Activated CD4-positive, alpha-beta T cell treated with anti-CD3 and anti-CD28 coated beads, Interleukin-2, Interleukin-6, amounts not matched to agents 100 ng/mL and 50 ng/mL, durations not matched to agents 16 hours and 8 hours (primary cell): ENCODE data around the gene OR2Y1.
A peak's percentile ranks its signal among the peaks of the same experiment; 100 is the strongest.
"Not testable (repeated sequence)": the region's sequence is repeated elsewhere in the genome, so short reads cannot be mapped to it uniquely, and the experiment has no call there.

ENCODE experiments used
- DNase-seq: peaks from one replicate; pipeline ENCODE4 v3.0.0-alpha.2; 2020

OR2Y1 gene

GRCh38 chr5:180739958-180740357 is at the start of gene OR2Y1:
Gene OR2Y1 (minus strand): TSS chr5:180740058. CDS start chr5:180740058, 0 bp downstream.
- no peak for DNase-seq

- DNase-seq, result not testable (repeated sequence)
Observed at GRCh38 chr5:180788651-180789410, 49.0 kb upstream of the OR2Y1 start.

GRCh38 chr5:180787711-180788431 is 48.0 kb upstream of the OR2Y1 start:
- DNase-seq, result no peak

GRCh38 chr5:180786531-180787398 is 46.9 kb upstream of the OR2Y1 start:
- no peak for DNase-seq

- no peak for DNase-seq
Observed at GRCh38 chr5:180785794-180786221, 46.0 kb upstream of the OR2Y1 start.

GRCh38 chr5:180785121-180785781 is 45.4 kb upstream of the OR2Y1 start:
- DNase-seq, result no peak

GRCh38 chr5:180784497-180785097 is 44.7 kb upstream of the OR2Y1 start:
- peak; percentile 77 for DNase-seq

GRCh38 chr5:180783340-180784052 is 43.6 kb upstream of the OR2Y1 start:
- DNase-seq, result no peak

GRCh38 chr5:180782748-180783147 is 42.9 kb upstream of the OR2Y1 start:
- DNase-seq, result no peak

GRCh38 chr5:180781900-180782326 is 42.1 kb upstream of the OR2Y1 start:
- not testable (repeated sequence) for DNase-seq

- no peak for DNase-seq
Observed at GRCh38 chr5:180779985-180780610, 40.2 kb upstream of the OR2Y1 start.

GRCh38 chr5:180777475-180777874 is 37.6 kb upstream of the OR2Y1 start:
- DNase-seq, result no peak

GRCh38 chr5:180776376-180776775 is 36.5 kb upstream of the OR2Y1 start:
- DNase-seq, result no peak

GRCh38 chr5:180775624-180776023 is 35.8 kb upstream of the OR2Y1 start:
- no peak for DNase-seq

- DNase-seq, result no peak
Observed at GRCh38 chr5:180771839-180772238, 32.0 kb upstream of the OR2Y1 start.

GRCh38 chr5:180769821-180770220 is 30.0 kb upstream of the OR2Y1 start:
- DNase-seq, result no peak

- no peak for DNase-seq
Observed at GRCh38 chr5:180755601-180756000, 15.7 kb upstream of the OR2Y1 start.

GRCh38 chr5:180744253-180744652 is 4.4 kb upstream of the OR2Y1 start:
- DNase-seq, result no peak

- no peak for DNase-seq
Observed at GRCh38 chr5:180742727-180743126, 2.9 kb upstream of the OR2Y1 start.

- not testable (repeated sequence) for DNase-seq
Observed at GRCh38 chr5:180740953-180741352, 1.1 kb upstream of the OR2Y1 start.

GRCh38 chr5:180739271-180739670 is 587 bp downstream of the OR2Y1 start:
- no peak for DNase-seq
